AML-193 (cell line): Measurements from ENCODE around the gene ANP32B.
"Not testable (repeated sequence)": the region's sequence is repeated elsewhere in the genome, so short reads cannot be mapped to it uniquely, and the experiment has no call there.

Source experiments
- DNase-seq, 2 experiments: peaks; one replicate each; lab custom pipeline; 2025; lab: John Stamatoyannopoulos, UW

Gene ANP32B

DNA sequence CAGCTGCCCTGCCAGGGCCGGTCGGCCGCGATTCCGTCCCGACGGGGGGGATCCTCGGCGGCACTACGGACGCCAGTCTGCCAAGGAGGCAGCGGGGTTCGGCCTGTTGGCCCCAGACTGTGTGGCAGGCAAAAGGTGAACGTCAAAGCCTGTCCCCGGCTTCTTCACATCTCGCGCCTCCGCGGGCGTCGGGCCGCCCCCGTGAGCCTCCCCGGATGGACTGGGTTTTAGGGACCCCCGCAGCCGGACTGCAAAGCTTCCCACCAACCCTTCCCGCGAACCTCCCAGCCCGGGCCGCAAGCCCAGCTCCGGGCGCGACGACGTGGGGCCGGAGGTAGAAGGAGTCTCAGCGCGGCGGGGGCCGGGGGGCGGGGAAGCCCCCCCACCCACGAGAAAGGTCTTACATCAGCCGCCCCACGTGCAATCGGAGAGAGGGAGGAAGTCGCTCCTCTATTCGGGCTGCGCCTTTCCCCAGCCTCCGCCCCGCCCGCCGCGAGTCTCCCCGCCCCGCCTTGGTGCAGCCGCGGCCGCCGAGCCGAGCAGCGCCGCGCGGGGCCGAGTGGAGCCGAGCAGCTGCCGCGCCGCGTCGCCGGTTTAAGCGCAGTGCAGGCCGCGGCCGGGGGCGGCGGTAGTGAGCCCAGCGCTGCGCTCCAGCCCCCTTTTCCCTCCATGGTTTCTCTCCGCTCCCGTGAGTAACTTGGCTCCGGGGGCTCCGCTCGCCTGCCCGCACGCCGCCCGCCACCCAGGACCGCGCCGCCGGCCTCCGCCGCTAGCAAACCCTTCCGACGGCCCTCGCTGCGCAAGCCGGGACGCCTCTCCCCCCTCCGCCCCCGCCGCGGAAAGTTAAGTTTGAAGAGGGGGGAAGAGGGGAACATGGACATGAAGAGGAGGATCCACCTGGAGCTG is at the start of gene ANP32B:
TSS of gene ANP32B (plus strand) at position 659 of the 906 bp plus-strand sequence. CDS start at position 874, 215 bp downstream.
- peak; percentile 85 to 87 for DNase-seq

DNA sequence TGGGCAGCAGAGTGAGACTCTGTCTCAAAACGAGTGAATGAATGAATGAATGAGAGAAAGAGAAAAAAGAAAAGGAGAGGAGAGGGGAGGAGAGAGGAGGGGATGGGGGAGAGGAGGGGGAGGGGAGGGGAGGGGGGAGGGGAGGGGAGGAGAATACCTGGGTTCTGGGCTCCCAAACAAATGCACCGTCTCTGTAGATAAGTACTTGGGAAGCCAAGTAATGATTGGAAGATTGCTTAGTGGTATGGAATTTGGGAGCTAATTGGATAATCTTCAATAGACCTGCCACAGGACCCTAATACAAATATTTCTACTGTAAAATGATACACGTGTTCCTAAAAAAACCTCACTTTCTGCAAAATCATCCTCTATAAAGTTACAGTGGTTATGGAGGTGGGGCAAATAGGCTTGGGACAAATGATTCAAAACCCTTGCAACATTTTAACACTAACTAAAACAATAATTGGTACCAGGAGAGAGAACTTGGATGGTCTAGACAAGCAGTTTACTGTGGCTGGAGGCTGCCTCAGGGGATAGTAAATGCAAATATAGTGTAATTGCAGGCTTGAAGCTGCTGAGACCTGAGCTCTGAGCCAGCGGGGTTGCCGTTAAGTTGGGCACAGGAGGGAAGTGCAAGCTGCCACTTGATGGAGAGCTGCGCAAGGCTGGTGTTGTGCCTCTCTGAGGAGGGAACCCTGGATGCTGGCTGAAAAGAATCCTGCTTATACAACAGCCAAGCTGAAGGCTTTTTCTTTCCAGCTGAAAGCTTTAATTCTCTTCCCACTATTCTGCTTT is 48.6 kb upstream of the ANP32B start:
- no peak for DNase-seq

DNA sequence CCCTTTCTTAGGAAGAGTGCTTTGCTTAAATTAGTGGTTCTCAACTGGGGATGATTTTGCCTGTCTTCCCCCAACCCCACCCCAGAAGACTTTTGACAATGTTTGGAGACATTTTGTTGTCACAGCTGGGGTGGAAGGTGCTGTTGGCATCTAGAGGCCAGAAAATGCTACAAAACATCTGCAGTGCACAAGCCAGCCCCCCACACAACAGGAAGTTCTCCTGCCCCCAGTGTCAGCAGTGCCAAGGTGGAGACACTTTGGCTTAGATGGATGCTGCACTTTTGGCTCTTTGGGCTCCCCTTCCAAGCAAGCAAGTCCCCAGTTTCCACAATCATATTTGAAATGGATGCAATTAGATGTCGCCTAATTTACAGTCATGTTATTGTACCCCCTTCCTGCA is 47.9 kb upstream of the ANP32B start:
- DNase-seq = no peak

GRCh38 chr9:97936998-97937397 is 46.1 kb upstream of the ANP32B start:
- DNase-seq = no peak

GRCh38 chr9:97938081-97938644 is 45.0 kb upstream of the ANP32B start, which contains the start of gene HEMGN:
HEMGN (minus strand) TSS chr9:97938172; CDS start chr9:97938136, 36 bp downstream.
- no peak for DNase-seq

- DNase-seq = no peak
These were observed 42.9 kb upstream of the ANP32B start for GRCh38 chr9:97940233-97940632.

DNA sequence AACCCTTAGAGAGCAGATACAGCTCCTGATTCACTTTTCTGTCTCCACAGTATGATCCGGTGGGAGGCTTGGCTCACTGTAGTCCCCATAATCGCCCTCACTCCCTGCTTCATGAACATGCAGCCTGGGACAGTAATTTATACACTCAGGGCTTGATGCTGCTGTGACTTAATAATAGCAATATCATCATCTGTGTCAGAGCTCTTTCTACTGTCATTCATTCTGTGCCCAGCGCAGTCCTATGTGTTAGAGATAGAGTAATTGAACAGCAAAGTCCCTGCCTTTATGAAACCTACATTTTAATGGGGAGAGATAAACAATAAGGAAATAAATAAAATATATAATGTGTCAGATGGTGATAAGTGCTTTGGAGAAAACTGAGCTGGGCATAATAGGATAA is 42.4 kb upstream of the ANP32B start:
- DNase-seq = no peak

- no peak for DNase-seq
These were observed 41.8 kb upstream of the ANP32B start for GRCh38 chr9:97941323-97941722.

GRCh38 chr9:97943308-97943855 is 39.8 kb upstream of the ANP32B start:
- DNase-seq = no peak

DNA sequence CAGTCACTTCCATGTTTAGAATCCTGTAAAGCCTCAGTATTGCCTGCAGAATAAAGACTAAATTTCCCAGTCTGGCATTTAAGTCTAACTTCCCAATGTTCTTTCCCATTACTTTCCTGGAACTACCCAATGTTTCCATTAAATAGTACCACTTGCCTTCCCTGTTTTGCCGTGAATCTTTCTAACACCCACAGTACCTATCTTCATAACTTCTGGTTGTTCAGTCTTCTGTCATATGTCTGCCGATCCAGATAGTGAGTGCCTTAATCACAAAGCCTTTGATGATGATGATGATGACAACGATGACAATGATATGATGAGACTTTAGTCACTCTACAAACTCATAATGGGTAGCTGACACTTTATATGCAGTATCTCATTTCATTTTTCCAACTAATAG is 38.5 kb upstream of the ANP32B start:
- DNase-seq = no peak

DNA sequence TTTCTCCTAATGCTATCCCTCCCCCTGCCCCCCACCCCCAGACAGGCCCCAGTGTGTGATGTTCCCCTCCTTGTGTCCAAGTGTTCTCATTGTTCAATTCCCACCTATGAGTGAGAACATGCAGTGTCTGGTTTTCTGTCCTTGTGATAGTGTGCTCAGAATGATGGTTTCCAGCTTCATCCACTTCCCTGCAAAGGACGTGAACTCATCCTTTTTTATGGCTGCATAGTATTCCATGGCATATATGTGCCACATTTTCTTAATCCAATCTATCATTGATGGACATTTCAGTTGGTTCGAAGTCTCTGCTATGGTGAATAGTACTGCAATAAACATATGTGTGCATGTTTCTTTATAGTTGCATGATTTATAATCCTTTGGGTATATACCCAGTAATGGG is 37.7 kb upstream of the ANP32B start:
- not testable (repeated sequence) for DNase-seq

- not testable (repeated sequence) for DNase-seq
These were observed 36.0 kb upstream of the ANP32B start for GRCh38 chr9:97947094-97947493.

DNA sequence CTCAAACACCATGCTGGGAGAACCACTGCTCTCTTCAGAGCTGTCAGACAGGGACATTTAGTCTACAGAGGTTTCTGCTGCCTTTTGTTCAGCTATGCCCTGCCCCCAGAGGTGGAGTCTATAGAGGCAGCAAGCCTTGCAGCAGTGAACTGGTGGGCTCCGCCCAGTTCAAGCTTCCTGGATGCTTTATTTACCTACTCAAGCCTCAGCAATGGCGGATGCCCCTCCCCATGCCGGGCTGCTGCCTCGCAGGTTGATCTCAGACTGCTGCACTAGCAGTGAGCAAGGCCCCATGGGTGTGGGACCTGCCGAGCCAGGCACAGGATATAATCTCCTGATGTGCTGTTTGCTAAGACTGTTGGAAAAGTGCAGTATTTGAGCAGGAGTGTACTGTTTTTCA is 32.3 kb upstream of the ANP32B start:
- not testable (repeated sequence) for DNase-seq

- peak; percentile 38 to 49 for DNase-seq
These were observed 28.6 kb upstream of the ANP32B start for GRCh38 chr9:97954550-97954989.

DNA sequence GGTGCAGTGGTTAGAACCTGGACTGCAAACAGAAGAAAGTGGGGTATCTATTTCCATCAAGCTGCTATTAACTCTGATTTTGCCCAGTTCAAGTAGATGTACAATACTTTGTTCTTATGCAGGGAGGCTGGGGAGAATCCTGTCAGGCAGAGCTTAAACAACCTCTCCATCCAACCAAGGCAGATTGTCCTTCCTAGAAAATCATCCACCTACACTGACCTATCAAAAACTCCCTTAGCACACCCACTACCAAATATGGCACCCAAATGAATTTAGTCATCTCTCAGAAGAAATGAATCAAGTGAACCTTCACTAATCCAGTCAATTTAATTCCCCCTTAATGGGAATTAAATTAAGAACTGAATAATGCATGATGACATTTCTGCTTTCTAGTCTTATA is 26.8 kb upstream of the ANP32B start:
- no peak for DNase-seq

DNA sequence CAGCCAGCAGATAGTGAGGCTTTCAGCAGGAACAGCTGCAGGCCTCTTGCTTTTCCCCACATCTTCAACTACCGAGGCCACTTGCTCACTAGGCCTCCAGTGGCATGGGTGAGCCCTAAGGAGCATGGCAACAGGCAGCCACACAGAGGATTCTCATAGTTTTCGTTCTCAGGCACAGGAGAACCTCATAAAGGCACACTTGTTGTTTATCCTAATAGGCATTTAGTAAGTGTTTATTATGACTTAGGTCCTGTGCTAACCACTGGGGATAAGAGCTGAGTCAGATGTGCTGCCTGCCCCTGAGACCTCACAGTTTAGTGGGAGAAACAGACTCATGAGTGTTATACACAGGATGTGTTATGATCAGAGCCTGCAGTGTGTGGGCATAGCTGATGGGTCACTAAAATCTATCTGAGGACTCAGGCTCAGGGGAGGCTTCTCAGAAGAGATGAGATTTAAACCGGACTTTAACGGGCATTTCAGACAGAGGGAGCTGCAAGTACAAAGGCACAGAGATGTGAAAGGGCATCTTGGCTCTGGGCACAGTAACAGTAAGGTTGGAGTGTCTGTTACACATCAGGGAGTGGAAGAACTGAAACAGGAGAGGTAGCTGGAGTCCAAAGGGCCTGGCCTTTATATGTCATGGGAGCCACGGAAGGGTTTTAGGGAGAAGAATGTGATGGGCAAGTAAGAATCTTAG is 24.2 kb upstream of the ANP32B start:
- no peak for DNase-seq

DNA sequence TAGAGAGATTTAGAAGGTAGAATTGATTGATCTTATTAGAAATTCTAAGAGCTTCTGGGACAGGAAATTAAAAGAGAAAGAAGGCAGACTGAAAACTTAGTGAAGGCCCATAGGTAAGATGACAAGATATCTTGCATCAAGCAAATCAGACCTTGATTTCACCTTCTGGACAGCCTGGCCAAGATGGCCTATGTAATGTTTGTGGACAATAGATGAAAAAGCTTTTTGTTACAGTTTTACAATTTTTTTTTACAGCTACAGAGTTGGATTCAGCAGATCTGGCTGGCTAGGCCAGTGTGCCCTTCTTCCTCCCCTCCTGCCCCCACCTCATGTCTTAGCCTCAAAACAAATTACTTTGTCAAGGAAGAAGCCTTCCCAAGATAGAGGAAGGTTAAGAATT is 23.6 kb upstream of the ANP32B start:
- DNase-seq = no peak

DNA sequence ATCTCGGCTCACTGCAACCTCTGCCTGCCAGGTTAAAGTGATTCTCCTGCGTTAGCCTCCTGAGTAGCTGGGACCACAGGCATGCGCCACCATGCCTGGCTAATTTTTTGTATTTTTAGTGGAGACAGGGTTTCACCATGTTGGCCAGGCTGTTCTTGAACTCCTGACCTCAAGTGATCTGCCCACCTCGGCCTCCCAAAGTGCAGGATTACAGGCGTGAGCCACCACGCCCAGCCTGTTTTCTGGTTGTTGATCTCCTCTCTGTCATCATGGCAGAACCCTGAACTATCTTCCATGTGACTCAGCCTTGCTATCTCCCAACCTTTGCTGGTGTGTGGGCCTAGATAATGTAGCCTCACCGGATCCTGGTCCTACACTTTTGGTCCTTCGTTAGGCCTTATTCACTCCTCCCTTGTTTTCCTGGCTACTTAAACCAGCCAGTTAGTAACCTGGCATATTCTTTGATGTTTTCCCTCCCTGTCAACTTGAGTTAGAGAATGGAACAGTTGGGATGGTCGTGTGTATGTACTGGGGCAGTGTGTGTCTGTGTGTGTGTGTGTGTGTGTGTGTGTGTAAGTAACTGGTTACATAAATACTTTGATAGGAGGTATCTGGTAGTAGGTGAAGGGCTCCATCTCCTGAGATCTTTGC is 22.3 kb upstream of the ANP32B start:
- not testable (repeated sequence) for DNase-seq

GRCh38 chr9:97961361-97961760 is 21.8 kb upstream of the ANP32B start:
- DNase-seq = no peak

DNA sequence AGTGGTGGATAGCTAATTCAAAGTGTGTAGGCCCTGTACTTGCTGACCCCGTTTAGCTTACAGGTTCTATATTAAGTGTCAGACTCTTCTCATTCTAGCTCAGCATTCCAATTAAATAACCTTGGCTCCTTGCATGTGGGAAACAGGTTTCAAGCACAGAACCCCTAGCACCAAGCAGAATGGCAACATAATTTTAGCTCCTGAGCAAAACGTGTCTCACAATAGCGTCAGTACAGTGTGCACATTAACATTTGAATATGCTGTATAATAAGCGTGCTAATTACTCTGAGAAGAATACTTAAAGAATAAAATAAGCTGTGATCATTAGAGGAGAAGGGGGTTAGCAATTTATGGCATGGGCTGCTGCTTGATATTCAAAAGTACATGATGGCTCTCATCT is 21.0 kb upstream of the ANP32B start:
- no peak for DNase-seq

DNA sequence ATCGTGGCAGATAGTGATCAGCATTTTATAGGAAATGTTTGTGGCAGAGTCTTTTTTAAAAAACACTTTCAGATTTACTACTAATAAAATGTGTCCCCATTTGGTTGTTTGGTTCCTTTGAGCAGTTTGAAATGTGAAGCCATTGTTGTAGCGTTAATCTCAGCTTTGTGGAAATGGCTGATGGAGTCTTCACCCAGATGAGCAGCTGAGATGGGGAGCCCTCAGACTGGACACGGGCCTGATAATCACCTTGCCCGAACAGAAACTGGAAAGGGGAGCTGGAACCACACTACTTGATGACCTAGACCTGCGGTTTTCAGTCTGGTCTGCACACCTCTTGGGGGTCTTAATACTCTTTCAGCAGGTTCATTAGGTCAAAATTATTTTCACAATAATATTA is 20.6 kb upstream of the ANP32B start:
- DNase-seq = no peak
